WTC11 (cell line): ENCODE measurements around the gene RWDD3. TPM values are rescaled to one million over a fixed set of nuclear protein-coding genes. Genes with fewer than 3 reads are reported as not detected.
A peak's percentile ranks its signal among the peaks of the same experiment; 100 is the strongest.

Source experiments
- ATAC-seq: fragments of 200-7000 bp; cut with Tn5 transposase; 2 replicates; pipeline ENCODE4 v1.10.0; 2021; ENCODE audit warnings: mild to moderate bottlenecking, moderate library complexity
- Bru-seq: library from RNA; stranded (reverse); fragments of 400-500 nt; gene quantifications from one replicate; lab custom pipeline; 2021; lab: Mats Ljungman, UMichigan
- CTCF ChIA-PET: fragments of 300-600 bp; sonication (Branson Sonifier 250); formaldehyde crosslinking; loops from one replicate; lab custom pipeline; 2021; ENCODE audit warnings: antibody characterized with exemption; lab: Charles Lee
- POLR2A ChIA-PET: fragments of 350-600 bp; sonication (Branson Sonifier 250); formaldehyde crosslinking; loops from one replicate; lab custom pipeline; 2021; ENCODE audit warnings: antibody characterized with exemption; lab: Charles Lee
- DNase-seq: peaks from one replicate; pipeline ENCODE4 v3.0.0; 2021; ENCODE audit warnings: low spot score
- H3K27ac Mint-ChIP-seq: 2 replicates; pipeline ENCODE4 v1.8.0; 2021; ENCODE audit warnings: mixed read lengths
- H3K27me3 Mint-ChIP-seq: 2 replicates; pipeline ENCODE4 v1.8.0; 2021; ENCODE audit warnings: low read depth, mild to moderate bottlenecking, moderate library complexity, mixed read lengths
- H3K36me3 Mint-ChIP-seq: 2 replicates; pipeline ENCODE4 v1.8.0; 2021; ENCODE audit warnings: mixed read lengths
- H3K4me1 Mint-ChIP-seq: 2 replicates; pipeline ENCODE4 v1.8.0; 2022; ENCODE audit warnings: mixed read lengths
- H3K4me3 Mint-ChIP-seq: 2 replicates; pipeline ENCODE4 v1.8.0; 2021; ENCODE audit warnings: mild to moderate bottlenecking, moderate library complexity, mixed read lengths
- H3K9me3 Mint-ChIP-seq: 2 replicates; pipeline ENCODE4 v1.8.0; 2021; ENCODE audit warnings: mixed read lengths
- ATF1 ChIP-seq: sonication (generic); formaldehyde crosslinking; IDR thresholded peaks from 2 replicates; pipeline ENCODE4 v1.8.1; 2023; ENCODE audit warnings: mild to moderate bottlenecking, moderate library complexity, missing genetic modification reagents
- EMX1 ChIP-seq: fragments of 250-450 bp; sonication (Bioruptor Pico); IDR thresholded peaks from 2 replicates; pipeline ENCODE4 v1.8.0; 2021; ENCODE audit warnings: mild to moderate bottlenecking
- FOXJ3 ChIP-seq: sonication (generic); formaldehyde crosslinking; IDR thresholded peaks from 2 replicates; pipeline ENCODE4 v1.9.0; 2021; ENCODE audit warnings: missing genetic modification reagents, mild to moderate bottlenecking, borderline replicate concordance
- FOXP1 ChIP-seq: sonication (generic); formaldehyde crosslinking; IDR thresholded peaks from 2 replicates; pipeline ENCODE4 v1.8.0; 2022; ENCODE audit warnings: missing genetic modification reagents, mild to moderate bottlenecking, moderate library complexity, borderline replicate concordance
- IRF2 ChIP-seq: sonication (generic); formaldehyde crosslinking; IDR thresholded peaks from 2 replicates; pipeline ENCODE4 v1.8.0; 2022; ENCODE audit warnings: low read depth, missing genetic modification reagents, borderline replicate concordance
- MXD4 ChIP-seq: fragments of 250-450 bp; sonication (Bioruptor Pico); IDR thresholded peaks from 2 replicates; pipeline ENCODE4 v1.8.0; 2021; ENCODE audit warnings: mild to moderate bottlenecking, moderate library complexity, borderline replicate concordance
- MYBL2 ChIP-seq: sonication (generic); formaldehyde crosslinking; IDR thresholded peaks from 2 replicates; pipeline ENCODE4 v1.8.1; 2023; ENCODE audit warnings: mild to moderate bottlenecking, moderate library complexity, missing genetic modification reagents
- SMAD4 ChIP-seq: sonication (generic); formaldehyde crosslinking; IDR thresholded peaks from 2 replicates; pipeline ENCODE4 v1.8.0; 2022; ENCODE audit warnings: mild to moderate bottlenecking, missing genetic modification reagents
- long read RNA-seq, 3 experiments: library from RNA in 1 of 3; library from capped mRNA in 1 of 3; library from polyadenylated mRNA in 1 of 3; unstranded in 2 of 3; stranded (forward) in 1 of 3; transcript quantifications; one replicate each; pipeline ENCODE4 v2.0.0, GENCODE V29; 2021
- total RNA-seq: library from RNA; stranded (reverse); gene quantifications from 3 replicates; pipeline ENCODE4 v1.2.3, GENCODE V29; 2021
- TF ChIP-seq, protein P1 (sequence below): fragments of 200-600 bp; IDR thresholded peaks from 2 replicates; pipeline ENCODE4 v1.8.0; 2022; ENCODE audit warnings: antibody characterized with exemption
- TF ChIP-seq, protein P2 (sequence below): sonication (generic); formaldehyde crosslinking; conservative IDR thresholded peaks from 2 replicates; pipeline ENCODE4 v1.8.1; 2022; ENCODE audit warnings: mild to moderate bottlenecking, missing genetic modification reagents
- TF ChIP-seq, protein P3 (sequence below): fragments of 250-450 bp; sonication (Bioruptor Pico); IDR thresholded peaks from 2 replicates; pipeline ENCODE4 v1.9.0; 2021; ENCODE audit warnings: mild to moderate bottlenecking, borderline replicate concordance
- TF ChIP-seq, protein P4 (sequence below): sonication (generic); formaldehyde crosslinking; IDR thresholded peaks from 2 replicates; pipeline ENCODE4 v1.8.1; 2022; ENCODE audit warnings: missing genetic modification reagents, borderline replicate concordance
- TF ChIP-seq, protein P5 (sequence below): sonication (generic); formaldehyde crosslinking; IDR thresholded peaks from 2 replicates; pipeline ENCODE4 v1.8.1; 2022; ENCODE audit warnings: mild to moderate bottlenecking, missing genetic modification reagents, moderate library complexity, borderline replicate concordance
- TF ChIP-seq, protein P6 (sequence below): sonication (generic); formaldehyde crosslinking; IDR thresholded peaks from 2 replicates; pipeline ENCODE4 v1.8.1; 2023; ENCODE audit warnings: mild to moderate bottlenecking, missing genetic modification reagents
- TF ChIP-seq, protein P7 (sequence below): sonication (generic); formaldehyde crosslinking; IDR thresholded peaks from 2 replicates; pipeline ENCODE4 v1.8.0; 2022; ENCODE audit warnings: mild to moderate bottlenecking, missing genetic modification reagents
- TF ChIP-seq, protein P8 (sequence below): sonication (generic); formaldehyde crosslinking; IDR thresholded peaks from 2 replicates; pipeline ENCODE4 v1.8.1; 2023; ENCODE audit warnings: mild to moderate bottlenecking, missing genetic modification reagents

Gene RWDD3, protein sequence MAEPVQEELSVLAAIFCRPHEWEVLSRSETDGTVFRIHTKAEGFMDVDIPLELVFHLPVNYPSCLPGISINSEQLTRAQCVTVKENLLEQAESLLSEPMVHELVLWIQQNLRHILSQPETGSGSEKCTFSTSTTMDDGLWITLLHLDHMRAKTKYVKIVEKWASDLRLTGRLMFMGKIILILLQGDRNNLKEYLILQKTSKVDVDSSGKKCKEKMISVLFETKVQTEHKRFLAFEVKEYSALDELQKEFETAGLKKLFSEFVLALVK
- total RNA-seq, result 13.7 to 17.4 TPM (median 13.9 TPM) in 3 replicates
- percentile 91 among the genes with signal in this experiment for Bru-seq, nascent RNA
- long read RNA-seq, experiment 1, transcript RWDD3-202 (4 exons, 1,235 nt), result major isoform, 14 of 53 reads
- long read RNA-seq, experiment 1, partial matches to known transcripts, result 0 of 53 reads
- long read RNA-seq, experiment 1, other reads (novel, unspliced or antisense), result 30 of 53 reads
- long read RNA-seq, experiment 2, transcript RWDD3-202 (4 exons, 1,235 nt), result major isoform, 6 of 21 reads
- long read RNA-seq, experiment 2, partial matches to known transcripts, result 2 of 21 reads
- long read RNA-seq, experiment 2, other reads (novel, unspliced or antisense), result 12 of 21 reads
- long read RNA-seq, experiment 3, transcript RWDD3-202 (4 exons, 1,235 nt), result major isoform, 5 of 27 reads
- long read RNA-seq, experiment 3, partial matches to known transcripts, result 3 of 27 reads
- long read RNA-seq, experiment 3, other reads (novel, unspliced or antisense), result 15 of 27 reads

DNA sequence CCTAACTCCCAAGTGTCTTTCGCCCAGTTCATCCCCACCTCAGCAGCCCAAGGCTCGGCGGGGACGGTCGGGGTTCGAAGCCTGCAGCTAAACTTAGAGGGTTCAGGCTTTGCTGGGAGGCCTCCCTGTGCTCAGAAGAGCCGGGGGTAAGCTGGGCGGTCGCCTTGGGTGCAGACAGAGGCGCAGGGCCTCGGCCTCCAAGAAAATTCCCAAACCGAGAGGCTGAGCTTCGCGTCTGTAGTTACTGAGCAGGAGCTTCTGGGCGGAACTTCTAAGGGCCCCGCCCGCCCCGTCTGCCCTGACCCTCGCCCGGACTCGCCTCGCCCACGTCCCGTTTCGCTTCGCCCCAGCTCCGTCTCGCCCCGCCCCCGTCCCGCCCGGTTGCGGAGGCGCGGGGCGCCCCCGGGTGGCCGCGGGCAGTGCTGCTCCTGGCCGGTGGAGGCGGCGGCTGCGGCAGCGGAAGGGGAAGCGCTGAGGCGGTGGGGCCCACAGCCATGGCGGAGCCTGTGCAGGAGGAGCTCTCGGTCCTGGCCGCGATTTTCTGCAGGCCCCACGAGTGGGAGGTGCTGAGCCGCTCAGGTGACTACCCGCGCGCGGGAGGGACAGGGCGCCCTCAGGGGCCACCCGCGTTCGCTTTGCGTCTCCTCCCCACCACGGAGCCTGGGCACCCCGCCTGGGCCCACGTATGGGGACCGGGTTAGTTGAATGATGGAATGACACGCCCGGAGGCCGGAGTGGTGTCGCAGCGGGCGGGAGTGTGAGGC, at the start of gene RWDD3:
RWDD3 (plus strand) TSS at position 474 of the 764 bp plus-strand sequence; CDS start at position 495, 21 bp downstream.
- ATAC-seq, result peak; percentile 92
- peaks cover 3% of the 10 kb centered on the region; the same call in 1 of the 2 replicates for H3K36me3 Mint-ChIP-seq
- H3K4me1 Mint-ChIP-seq, result peaks cover 18% of the 10 kb centered on the region
- H3K9me3 Mint-ChIP-seq, result no peaks in the 10 kb centered on the region
- CTCF ChIA-PET, result interaction anchor here (0.6 to 2.4 kb wide), 56 partner anchors 8 to 1513 kb away, joined by 3 to 71 read pairs (median 4); partner anchors contain the start of genes ALG14 and TLCD4
- POLR2A ChIA-PET, result interaction anchor here (0.6 to 1.8 kb wide), 7 partner anchors 12 to 307 kb away, joined by 3 to 7 read pairs (median 3); partner anchors contain the start of genes CNN3 and TLCD4
- peak within 1 kb of the TSS; percentile 87 for H3K4me3 Mint-ChIP-seq
- peak within 1 kb of the TSS; percentile 64 for H3K27ac Mint-ChIP-seq
- DNase-seq, result peak; percentile 91
- H3K27me3 Mint-ChIP-seq, result no peaks in the 10 kb centered on the region; the same call in none of the 2 replicates
- TF ChIP-seq, protein P1, sequence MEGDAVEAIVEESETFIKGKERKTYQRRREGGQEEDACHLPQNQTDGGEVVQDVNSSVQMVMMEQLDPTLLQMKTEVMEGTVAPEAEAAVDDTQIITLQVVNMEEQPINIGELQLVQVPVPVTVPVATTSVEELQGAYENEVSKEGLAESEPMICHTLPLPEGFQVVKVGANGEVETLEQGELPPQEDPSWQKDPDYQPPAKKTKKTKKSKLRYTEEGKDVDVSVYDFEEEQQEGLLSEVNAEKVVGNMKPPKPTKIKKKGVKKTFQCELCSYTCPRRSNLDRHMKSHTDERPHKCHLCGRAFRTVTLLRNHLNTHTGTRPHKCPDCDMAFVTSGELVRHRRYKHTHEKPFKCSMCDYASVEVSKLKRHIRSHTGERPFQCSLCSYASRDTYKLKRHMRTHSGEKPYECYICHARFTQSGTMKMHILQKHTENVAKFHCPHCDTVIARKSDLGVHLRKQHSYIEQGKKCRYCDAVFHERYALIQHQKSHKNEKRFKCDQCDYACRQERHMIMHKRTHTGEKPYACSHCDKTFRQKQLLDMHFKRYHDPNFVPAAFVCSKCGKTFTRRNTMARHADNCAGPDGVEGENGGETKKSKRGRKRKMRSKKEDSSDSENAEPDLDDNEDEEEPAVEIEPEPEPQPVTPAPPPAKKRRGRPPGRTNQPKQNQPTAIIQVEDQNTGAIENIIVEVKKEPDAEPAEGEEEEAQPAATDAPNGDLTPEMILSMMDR, result peak; percentile 72
- TF ChIP-seq, protein P2, sequence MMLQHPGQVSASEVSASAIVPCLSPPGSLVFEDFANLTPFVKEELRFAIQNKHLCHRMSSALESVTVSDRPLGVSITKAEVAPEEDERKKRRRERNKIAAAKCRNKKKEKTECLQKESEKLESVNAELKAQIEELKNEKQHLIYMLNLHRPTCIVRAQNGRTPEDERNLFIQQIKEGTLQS (CRISPR knock-in tag), result no peak
- TF ChIP-seq FOXJ3 (CRISPR knock-in tag), result no peak
- TF ChIP-seq, protein P3, sequence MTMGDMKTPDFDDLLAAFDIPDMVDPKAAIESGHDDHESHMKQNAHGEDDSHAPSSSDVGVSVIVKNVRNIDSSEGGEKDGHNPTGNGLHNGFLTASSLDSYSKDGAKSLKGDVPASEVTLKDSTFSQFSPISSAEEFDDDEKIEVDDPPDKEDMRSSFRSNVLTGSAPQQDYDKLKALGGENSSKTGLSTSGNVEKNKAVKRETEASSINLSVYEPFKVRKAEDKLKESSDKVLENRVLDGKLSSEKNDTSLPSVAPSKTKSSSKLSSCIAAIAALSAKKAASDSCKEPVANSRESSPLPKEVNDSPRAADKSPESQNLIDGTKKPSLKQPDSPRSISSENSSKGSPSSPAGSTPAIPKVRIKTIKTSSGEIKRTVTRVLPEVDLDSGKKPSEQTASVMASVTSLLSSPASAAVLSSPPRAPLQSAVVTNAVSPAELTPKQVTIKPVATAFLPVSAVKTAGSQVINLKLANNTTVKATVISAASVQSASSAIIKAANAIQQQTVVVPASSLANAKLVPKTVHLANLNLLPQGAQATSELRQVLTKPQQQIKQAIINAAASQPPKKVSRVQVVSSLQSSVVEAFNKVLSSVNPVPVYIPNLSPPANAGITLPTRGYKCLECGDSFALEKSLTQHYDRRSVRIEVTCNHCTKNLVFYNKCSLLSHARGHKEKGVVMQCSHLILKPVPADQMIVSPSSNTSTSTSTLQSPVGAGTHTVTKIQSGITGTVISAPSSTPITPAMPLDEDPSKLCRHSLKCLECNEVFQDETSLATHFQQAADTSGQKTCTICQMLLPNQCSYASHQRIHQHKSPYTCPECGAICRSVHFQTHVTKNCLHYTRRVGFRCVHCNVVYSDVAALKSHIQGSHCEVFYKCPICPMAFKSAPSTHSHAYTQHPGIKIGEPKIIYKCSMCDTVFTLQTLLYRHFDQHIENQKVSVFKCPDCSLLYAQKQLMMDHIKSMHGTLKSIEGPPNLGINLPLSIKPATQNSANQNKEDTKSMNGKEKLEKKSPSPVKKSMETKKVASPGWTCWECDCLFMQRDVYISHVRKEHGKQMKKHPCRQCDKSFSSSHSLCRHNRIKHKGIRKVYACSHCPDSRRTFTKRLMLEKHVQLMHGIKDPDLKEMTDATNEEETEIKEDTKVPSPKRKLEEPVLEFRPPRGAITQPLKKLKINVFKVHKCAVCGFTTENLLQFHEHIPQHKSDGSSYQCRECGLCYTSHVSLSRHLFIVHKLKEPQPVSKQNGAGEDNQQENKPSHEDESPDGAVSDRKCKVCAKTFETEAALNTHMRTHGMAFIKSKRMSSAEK (CRISPR knock-in tag), result no peak
- TF ChIP-seq MXD4 (CRISPR knock-in tag), result no peak
- TF ChIP-seq, protein P4, sequence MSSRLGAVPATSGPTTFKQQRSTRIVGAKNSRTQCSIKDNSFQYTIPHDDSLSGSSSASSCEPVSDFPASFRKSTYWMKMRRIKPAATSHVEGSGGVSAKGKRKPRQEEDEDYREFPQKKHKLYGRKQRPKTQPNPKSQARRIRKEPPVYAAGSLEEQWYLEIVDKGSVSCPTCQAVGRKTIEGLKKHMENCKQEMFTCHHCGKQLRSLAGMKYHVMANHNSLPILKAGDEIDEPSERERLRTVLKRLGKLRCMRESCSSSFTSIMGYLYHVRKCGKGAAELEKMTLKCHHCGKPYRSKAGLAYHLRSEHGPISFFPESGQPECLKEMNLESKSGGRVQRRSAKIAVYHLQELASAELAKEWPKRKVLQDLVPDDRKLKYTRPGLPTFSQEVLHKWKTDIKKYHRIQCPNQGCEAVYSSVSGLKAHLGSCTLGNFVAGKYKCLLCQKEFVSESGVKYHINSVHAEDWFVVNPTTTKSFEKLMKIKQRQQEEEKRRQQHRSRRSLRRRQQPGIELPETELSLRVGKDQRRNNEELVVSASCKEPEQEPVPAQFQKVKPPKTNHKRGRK (CRISPR knock-in tag), result no peak
- TF ChIP-seq SMAD4, result no peak
- TF ChIP-seq FOXP1 (CRISPR knock-in tag), result peak; percentile 84; the same call in 1 of the 2 replicates
- TF ChIP-seq, protein P5, sequence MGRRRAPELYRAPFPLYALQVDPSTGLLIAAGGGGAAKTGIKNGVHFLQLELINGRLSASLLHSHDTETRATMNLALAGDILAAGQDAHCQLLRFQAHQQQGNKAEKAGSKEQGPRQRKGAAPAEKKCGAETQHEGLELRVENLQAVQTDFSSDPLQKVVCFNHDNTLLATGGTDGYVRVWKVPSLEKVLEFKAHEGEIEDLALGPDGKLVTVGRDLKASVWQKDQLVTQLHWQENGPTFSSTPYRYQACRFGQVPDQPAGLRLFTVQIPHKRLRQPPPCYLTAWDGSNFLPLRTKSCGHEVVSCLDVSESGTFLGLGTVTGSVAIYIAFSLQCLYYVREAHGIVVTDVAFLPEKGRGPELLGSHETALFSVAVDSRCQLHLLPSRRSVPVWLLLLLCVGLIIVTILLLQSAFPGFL (CRISPR knock-in tag), result no peak
- no peak for TF ChIP-seq IRF2 (CRISPR knock-in tag)
- TF ChIP-seq MYBL2 (CRISPR knock-in tag), result no peak
- no peak for TF ChIP-seq EMX1
- TF ChIP-seq, protein P6, sequence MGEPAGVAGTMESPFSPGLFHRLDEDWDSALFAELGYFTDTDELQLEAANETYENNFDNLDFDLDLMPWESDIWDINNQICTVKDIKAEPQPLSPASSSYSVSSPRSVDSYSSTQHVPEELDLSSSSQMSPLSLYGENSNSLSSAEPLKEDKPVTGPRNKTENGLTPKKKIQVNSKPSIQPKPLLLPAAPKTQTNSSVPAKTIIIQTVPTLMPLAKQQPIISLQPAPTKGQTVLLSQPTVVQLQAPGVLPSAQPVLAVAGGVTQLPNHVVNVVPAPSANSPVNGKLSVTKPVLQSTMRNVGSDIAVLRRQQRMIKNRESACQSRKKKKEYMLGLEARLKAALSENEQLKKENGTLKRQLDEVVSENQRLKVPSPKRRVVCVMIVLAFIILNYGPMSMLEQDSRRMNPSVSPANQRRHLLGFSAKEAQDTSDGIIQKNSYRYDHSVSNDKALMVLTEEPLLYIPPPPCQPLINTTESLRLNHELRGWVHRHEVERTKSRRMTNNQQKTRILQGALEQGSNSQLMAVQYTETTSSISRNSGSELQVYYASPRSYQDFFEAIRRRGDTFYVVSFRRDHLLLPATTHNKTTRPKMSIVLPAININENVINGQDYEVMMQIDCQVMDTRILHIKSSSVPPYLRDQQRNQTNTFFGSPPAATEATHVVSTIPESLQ (CRISPR knock-in tag), result no peak
- TF ChIP-seq ATF1 (CRISPR knock-in tag), result 0 out of 2 replicates have a peak, but pooled peaks have one; percentile 73
- TF ChIP-seq, protein P7, sequence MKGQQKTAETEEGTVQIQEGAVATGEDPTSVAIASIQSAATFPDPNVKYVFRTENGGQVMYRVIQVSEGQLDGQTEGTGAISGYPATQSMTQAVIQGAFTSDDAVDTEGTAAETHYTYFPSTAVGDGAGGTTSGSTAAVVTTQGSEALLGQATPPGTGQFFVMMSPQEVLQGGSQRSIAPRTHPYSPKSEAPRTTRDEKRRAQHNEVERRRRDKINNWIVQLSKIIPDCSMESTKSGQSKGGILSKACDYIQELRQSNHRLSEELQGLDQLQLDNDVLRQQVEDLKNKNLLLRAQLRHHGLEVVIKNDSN, result no peak
- TF ChIP-seq, protein P8, sequence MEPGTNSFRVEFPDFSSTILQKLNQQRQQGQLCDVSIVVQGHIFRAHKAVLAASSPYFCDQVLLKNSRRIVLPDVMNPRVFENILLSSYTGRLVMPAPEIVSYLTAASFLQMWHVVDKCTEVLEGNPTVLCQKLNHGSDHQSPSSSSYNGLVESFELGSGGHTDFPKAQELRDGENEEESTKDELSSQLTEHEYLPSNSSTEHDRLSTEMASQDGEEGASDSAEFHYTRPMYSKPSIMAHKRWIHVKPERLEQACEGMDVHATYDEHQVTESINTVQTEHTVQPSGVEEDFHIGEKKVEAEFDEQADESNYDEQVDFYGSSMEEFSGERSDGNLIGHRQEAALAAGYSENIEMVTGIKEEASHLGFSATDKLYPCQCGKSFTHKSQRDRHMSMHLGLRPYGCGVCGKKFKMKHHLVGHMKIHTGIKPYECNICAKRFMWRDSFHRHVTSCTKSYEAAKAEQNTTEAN (CRISPR knock-in tag), result no peak
